GM19463 (cell line): ENCODE measurements around the gene BABAM1.

ENCODE experiments used
- ATAC-seq: cut with Tn5 transposase; IDR thresholded peaks from one replicate; pipeline ENCODE4 v1.9.1; 2021; ENCODE audit warnings: mild to moderate bottlenecking, moderate library complexity; ENCODE audit not compliant: unreplicated experiment

Gene BABAM1

GRCh38 chr19:17302391-17303166, 35.3 kb downstream of the BABAM1 start:
- ATAC-seq: no peak

- peak; percentile 60 for ATAC-seq
These were observed 36.1 kb downstream of the BABAM1 start, which contains the start of gene ABHD8 for GRCh38 chr19:17303167-17303939. Gene ABHD8 (minus strand): TSS chr19:17303425. CDS start chr19:17301616, 1,809 bp downstream.

- no peak for ATAC-seq
These were observed 36.7 kb downstream of the BABAM1 start for GRCh38 chr19:17303940-17304267.

- no peak for ATAC-seq
These were observed 37.4 kb downstream of the BABAM1 start for GRCh38 chr19:17304386-17305215.

GRCh38 chr19:17305216-17305516, 37.9 kb downstream of the BABAM1 start:
- no peak for ATAC-seq

- ATAC-seq: peak; percentile 58
These were observed 38.5 kb downstream of the BABAM1 start, which contains the start of gene MRPL34 for GRCh38 chr19:17305517-17306284. Gene MRPL34 (plus strand): TSS chr19:17305872. CDS start chr19:17305893, 21 bp downstream.

GRCh38 chr19:17306285-17306714, 39.1 kb downstream of the BABAM1 start:
- ATAC-seq: no peak

GRCh38 chr19:17307876-17308377, 40.7 kb downstream of the BABAM1 start:
- ATAC-seq: no peak

GRCh38 chr19:17309198-17309964, 42.1 kb downstream of the BABAM1 start, which contains the start of gene DDA1:
Gene DDA1 (plus strand): TSS chr19:17309563. CDS start chr19:17309655, 92 bp downstream.
- ATAC-seq: peak; percentile 68

- no peak for ATAC-seq
These were observed 42.8 kb downstream of the BABAM1 start for GRCh38 chr19:17309965-17310461.

- ATAC-seq: no peak
These were observed 44.4 kb downstream of the BABAM1 start for GRCh38 chr19:17311455-17312188.

GRCh38 chr19:17312189-17313113, 45.2 kb downstream of the BABAM1 start:
- ATAC-seq: no peak

GRCh38 chr19:17314007-17314593, 46.9 kb downstream of the BABAM1 start:
- no peak for ATAC-seq

- no peak for ATAC-seq
These were observed 51.7 kb downstream of the BABAM1 start for GRCh38 chr19:17318966-17319365.

- no peak for ATAC-seq
These were observed 52.4 kb downstream of the BABAM1 start for GRCh38 chr19:17319473-17320238.

- ATAC-seq: no peak
These were observed 53.2 kb downstream of the BABAM1 start for GRCh38 chr19:17320435-17320834.
